Activated CD4-positive, alpha-beta T cell treated with anti-CD3 and anti-CD28 coated beads for 36 hours (primary cell): Measurements from ENCODE around the gene TMUB1. TPM values are rescaled to one million over a fixed set of nuclear protein-coding genes. Genes with fewer than 3 reads are reported as not detected.

ENCODE experiments used
- ATAC-seq: fragments of 200-7000 bp; cut with Tn5 transposase; one replicate; pipeline ENCODE4 v1.10.0; 2021; ENCODE audit warnings: mild to moderate bottlenecking, moderate library complexity
- CTCF ChIA-PET: fragments of 350-600 bp; sonication (Branson Sonifier 250); formaldehyde crosslinking; loops from one replicate; lab custom pipeline; 2021; ENCODE audit warnings: antibody characterized with exemption; lab: Charles Lee
- POLR2A ChIA-PET: fragments of 350-600 bp; sonication (Branson Sonifier 250); formaldehyde crosslinking; loops from one replicate; lab custom pipeline; 2021; ENCODE audit warnings: antibody characterized with exemption, inconsistent platforms; lab: Charles Lee
- DNase-seq: peaks from one replicate; pipeline ENCODE4 v3.0.0-alpha.2; 2020
- H3K27ac Mint-ChIP-seq: one replicate; pipeline ENCODE4 v1.8.0; 2021; ENCODE audit warnings: mixed read lengths
- H3K27me3 Mint-ChIP-seq: one replicate; pipeline ENCODE4 v1.8.0; 2021; ENCODE audit warnings: mixed read lengths
- H3K36me3 Mint-ChIP-seq: one replicate; pipeline ENCODE4 v1.8.0; 2021; ENCODE audit warnings: low read depth, mixed read lengths
- H3K4me1 Mint-ChIP-seq: one replicate; pipeline ENCODE4 v1.8.0; 2021; ENCODE audit warnings: mixed read lengths
- H3K4me3 Mint-ChIP-seq: one replicate; pipeline ENCODE4 v1.8.0; 2021; ENCODE audit warnings: mild to moderate bottlenecking, moderate library complexity, mixed read lengths
- H3K9me3 Mint-ChIP-seq: one replicate; pipeline ENCODE4 v1.8.0; 2021; ENCODE audit warnings: low read depth, mixed read lengths
- intact Hi-C, 2 experiments: fragments of 100-400 bp; cut with DNase I in 1 of 2; cut with micrococcal nuclease in 1 of 2; formaldehyde crosslinking; loops; one replicate each; pipeline versions ENCODE4 v1.14.2 to v1.15.1; 2022 to 2024; cut with DNase I, micrococcal nuclease
- total RNA-seq, 2 experiments: library from RNA; stranded (reverse); gene quantifications; one replicate each; pipeline ENCODE4 v1.2.3, GENCODE V29; 2021

Gene TMUB1
- total RNA-seq, 2 experiments from 2014 or later, result 54.0 to 67.7 TPM

DNA sequence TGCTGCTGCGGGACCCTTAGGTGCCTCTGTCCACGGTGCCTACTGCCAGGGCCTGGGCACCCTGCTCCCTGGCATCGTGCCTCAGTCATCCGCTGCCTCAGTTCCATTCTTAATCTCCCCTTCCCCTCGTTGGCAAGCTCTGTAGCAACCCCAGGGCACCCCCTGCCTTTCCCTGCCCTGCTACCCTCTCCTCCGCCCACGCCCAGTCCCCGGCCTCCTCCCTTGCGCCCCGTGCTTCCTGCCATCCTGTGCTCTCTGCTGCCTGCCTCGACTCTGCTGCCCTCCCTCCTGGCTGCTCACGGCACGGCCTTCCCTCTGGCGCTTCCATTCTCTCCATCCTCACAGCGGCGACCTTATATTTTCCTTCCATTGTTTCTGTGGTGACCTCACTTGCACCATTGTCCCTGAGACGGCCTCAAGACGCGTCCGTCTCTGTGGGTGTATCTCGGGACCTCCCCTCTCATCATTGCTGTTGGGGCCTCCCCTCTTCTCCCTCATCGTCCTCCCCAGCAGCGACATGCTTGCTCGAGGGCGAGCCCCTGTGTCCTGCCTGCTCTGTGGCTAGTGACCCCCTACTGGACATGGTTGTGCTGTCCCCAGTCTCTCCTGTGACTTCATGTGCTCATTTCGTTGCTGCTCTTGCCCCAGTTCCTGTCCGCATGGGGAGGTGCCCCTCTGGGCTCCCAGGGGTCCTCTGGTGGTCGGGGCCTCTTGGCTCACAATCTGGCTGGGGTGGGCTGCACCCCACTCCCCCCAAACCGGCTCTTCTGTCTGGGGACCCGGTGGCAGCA is 38.3 kb upstream of the TMUB1 start:
- H3K36me3 Mint-ChIP-seq, result peaks cover 17% of the 10 kb centered on the region
- CTCF ChIA-PET, result interaction anchor here (0.6 to 1.1 kb wide), 3 partner anchors 10 to 318 kb away, joined by 3 to 4 read pairs (median 3); no protein-coding TSS in a partner anchor
- H3K27ac Mint-ChIP-seq, result no peak overlapping the region
- H3K4me3 Mint-ChIP-seq, result no peak overlapping the region
- POLR2A ChIA-PET, result no interaction called here
- ATAC-seq (no peak), DNase-seq (no peak)
- intact Hi-C loops, result loop anchor here in 1 of 2 experiments (10.0 kb wide), 1 partner anchor 123 kb away; the partner anchor contains the start of gene SMARCD3
- H3K9me3 Mint-ChIP-seq, result no peaks in the 10 kb centered on the region
- no peaks in the 10 kb centered on the region for H3K27me3 Mint-ChIP-seq
- peaks cover 10% of the 10 kb centered on the region for H3K4me1 Mint-ChIP-seq

DNA sequence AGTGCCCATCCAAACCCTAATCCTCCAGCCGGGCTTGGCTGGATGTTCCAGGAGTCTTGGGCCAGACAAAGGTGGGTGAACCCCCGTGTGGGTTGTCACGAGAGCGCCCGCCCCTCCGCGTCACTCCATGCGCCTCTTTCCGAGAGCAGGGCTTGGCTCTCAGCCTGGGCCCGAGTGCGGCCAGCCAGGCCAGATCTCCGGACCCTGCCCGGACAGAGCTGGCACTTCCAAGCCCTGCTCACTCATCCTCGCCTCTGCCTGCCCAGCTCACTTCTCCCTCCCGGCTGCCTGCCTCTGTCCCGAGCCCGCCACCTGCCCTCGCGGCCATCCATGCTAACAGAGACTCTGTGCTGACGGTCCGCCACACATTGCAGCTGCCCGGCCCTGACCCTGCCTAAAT is 37.6 kb upstream of the TMUB1 start:
- no peak for ATAC-seq
- Mint-ChIP-seq H3K36me3 (peaks cover 17% of the 10 kb centered on the region), H3K27me3 (no peaks in the 10 kb centered on the region), H3K27ac (no peak overlapping the region), H3K4me3 (no peak overlapping the region), H3K4me1 (peaks cover 10% of the 10 kb centered on the region), H3K9me3 (no peaks in the 10 kb centered on the region)
- ChIA-PET CTCF (interaction anchor here (0.6 to 1.1 kb wide), 4 partner anchors 11 to 318 kb away, joined by 3 read pairs; no protein-coding TSS in a partner anchor), POLR2A (no interaction called here)
- intact Hi-C loops, result loop anchor here in 1 of 2 experiments (10.0 kb wide), 1 partner anchor 124 kb away; the partner anchor contains the start of gene SMARCD3
- DNase-seq, result no peak

DNA sequence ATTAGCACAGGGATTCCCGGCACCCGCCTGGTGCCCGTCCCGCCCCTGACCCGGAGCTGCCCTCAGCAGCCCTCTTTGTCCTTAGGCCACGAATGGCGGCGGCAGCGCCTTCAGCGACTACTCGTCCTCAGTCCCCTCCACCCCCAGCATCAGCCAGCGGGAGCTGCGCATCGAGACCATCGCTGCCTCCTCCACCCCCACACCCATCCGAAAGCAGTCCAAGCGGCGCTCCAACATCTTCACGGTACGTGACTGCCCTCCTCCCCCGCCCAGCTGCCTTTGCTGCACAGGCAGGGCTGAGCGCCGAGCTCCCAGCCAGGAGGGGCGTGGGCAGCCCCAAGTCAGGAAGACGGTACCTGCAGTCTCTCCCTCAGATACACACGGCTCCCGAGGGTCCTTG is 36.6 kb upstream of the TMUB1 start:
- ATAC-seq (no peak), DNase-seq (no peak)
- POLR2A ChIA-PET, result no interaction called here

DNA sequence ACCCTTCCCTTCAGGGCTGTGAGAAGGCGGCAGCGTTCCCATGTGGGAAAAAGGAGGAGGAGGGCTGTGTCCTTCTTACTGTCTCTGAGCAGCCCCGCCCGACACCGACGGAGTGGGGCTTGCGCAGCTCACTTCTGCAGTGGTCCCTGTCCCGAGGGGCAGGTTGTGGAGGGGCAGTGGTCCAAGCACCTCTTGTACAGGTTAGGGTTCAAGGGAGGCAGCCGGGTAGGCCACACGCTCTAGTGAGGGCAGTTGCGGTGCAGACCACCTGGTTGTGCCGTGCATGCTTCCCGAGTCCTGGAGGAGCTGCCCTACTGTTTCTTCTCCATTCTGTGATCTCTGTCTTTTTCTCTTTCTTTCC is 35.7 kb upstream of the TMUB1 start:
- H3K9me3 Mint-ChIP-seq, result no peaks in the 10 kb centered on the region
- H3K4me3 Mint-ChIP-seq, result no peak overlapping the region
- peaks cover 9% of the 10 kb centered on the region for H3K4me1 Mint-ChIP-seq
- ChIA-PET CTCF (no interaction called here), POLR2A (no interaction called here)
- no peak for DNase-seq
- no peak for ATAC-seq
- no peak overlapping the region for H3K27ac Mint-ChIP-seq
- H3K27me3 Mint-ChIP-seq, result no peaks in the 10 kb centered on the region
- H3K36me3 Mint-ChIP-seq, result peaks cover 11% of the 10 kb centered on the region
- intact Hi-C loops, result no loop called here

More for the DNA sequence above, 36.6 kb upstream of the TMUB1 start:
- Mint-ChIP-seq H3K27ac (no peak overlapping the region), H3K36me3 (peaks cover 13% of the 10 kb centered on the region), H3K9me3 (no peaks in the 10 kb centered on the region), H3K4me1 (peaks cover 10% of the 10 kb centered on the region), H3K27me3 (no peaks in the 10 kb centered on the region), H3K4me3 (no peak overlapping the region)
- intact Hi-C loops, result loop anchor here in 1 of 2 experiments (10.0 kb wide), 1 partner anchor 125 kb away; the partner anchor contains the start of gene SMARCD3
- CTCF ChIA-PET, result interaction anchor here (1.0 to 1.1 kb wide), 2 partner anchors 10 to 55 kb away, joined by 3 read pairs; no protein-coding TSS in a partner anchor

DNA sequence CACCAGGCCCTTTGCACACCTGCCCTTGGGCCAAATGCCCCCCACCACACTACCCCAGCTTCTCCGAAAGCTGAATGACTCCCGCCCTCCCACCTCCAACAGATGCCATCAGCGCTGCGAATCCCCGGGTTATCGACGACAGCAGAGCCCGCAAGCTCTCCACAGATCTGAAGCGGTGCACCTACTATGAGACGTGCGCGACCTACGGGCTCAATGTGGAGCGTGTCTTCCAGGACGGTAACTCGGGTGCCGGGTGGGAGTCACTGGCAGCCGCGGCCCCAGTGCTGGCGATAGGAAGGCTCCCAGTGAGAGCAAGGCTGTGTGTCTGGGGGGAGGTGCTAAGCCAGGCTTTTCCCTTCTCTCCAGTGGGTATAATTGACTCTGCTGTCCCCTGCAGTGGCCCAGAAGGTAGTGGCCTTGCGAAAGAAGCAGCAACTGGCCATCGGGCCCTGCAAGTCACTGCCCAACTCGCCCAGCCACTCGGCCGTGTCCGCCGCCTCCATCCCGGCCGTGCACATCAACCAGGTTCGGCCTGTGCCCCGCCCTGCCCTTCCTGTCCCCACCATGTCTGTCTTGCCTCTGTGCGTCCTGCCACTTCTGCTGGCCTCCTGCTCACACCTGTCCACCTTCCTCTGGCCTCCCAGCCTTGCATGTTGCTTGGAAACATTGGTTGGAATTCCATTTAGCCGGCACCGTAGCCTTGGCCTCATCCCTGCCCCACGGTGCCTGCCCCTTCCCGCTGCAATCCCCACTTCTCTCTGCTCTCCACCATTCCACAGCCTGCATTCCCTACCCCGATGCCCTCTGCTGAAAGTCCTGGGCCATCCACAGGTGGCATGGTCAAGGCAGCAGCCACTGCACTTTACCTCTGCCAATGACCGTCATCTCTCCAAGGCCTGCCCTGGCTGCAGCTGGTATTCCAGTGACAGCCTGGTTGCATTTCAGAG is 35.1 kb upstream of the TMUB1 start:
- Mint-ChIP-seq H3K4me3 (no peak overlapping the region), H3K4me1 (peaks cover 5% of the 10 kb centered on the region), H3K9me3 (no peaks in the 10 kb centered on the region), H3K36me3 (peaks cover 7% of the 10 kb centered on the region), H3K27ac (no peak overlapping the region), H3K27me3 (no peaks in the 10 kb centered on the region)
- POLR2A ChIA-PET, result no interaction called here
- CTCF ChIA-PET, result interaction anchor here (1.3 kb wide), 1 partner anchor 51 kb away, joined by 4 read pairs; no protein-coding TSS in a partner anchor
- no peak for ATAC-seq
- DNase-seq, result no peak
- intact Hi-C loops, result no loop called here

DNA sequence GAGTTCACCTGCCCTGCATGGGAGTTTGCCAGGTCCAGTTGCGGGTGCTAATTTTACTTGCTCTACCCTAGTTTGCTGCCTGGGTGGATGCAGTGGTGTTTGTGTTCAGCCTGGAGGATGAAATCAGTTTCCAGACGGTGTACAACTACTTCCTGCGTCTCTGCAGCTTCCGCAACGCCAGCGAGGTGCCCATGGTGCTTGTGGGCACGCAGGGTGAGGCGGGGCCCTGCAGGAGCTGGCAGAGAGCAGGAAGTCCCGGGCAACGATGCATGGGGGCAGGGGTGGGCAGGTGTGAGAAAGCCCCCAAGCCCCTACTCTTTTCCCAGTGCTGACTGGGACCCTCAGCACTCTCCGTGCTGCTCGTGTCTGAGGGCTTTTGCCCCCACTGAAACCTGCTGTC is 34.3 kb upstream of the TMUB1 start:
- peak overlapping the region; percentile 29 for H3K4me3 Mint-ChIP-seq
- H3K9me3 Mint-ChIP-seq, result no peaks in the 10 kb centered on the region
- H3K36me3 Mint-ChIP-seq, result peaks cover 7% of the 10 kb centered on the region
- ATAC-seq (peak; percentile 32), DNase-seq (peak; percentile 42)
- peak overlapping the region; percentile 55 for H3K27ac Mint-ChIP-seq
- H3K27me3 Mint-ChIP-seq, result no peaks in the 10 kb centered on the region
- intact Hi-C loops, result no loop called here
- peaks cover 5% of the 10 kb centered on the region for H3K4me1 Mint-ChIP-seq
- ChIA-PET POLR2A (no interaction called here), CTCF (interaction anchor here (1.0 to 1.3 kb wide), 5 partner anchors 9 to 52 kb away, joined by 3 to 4 read pairs (median 3); no protein-coding TSS in a partner anchor)

DNA sequence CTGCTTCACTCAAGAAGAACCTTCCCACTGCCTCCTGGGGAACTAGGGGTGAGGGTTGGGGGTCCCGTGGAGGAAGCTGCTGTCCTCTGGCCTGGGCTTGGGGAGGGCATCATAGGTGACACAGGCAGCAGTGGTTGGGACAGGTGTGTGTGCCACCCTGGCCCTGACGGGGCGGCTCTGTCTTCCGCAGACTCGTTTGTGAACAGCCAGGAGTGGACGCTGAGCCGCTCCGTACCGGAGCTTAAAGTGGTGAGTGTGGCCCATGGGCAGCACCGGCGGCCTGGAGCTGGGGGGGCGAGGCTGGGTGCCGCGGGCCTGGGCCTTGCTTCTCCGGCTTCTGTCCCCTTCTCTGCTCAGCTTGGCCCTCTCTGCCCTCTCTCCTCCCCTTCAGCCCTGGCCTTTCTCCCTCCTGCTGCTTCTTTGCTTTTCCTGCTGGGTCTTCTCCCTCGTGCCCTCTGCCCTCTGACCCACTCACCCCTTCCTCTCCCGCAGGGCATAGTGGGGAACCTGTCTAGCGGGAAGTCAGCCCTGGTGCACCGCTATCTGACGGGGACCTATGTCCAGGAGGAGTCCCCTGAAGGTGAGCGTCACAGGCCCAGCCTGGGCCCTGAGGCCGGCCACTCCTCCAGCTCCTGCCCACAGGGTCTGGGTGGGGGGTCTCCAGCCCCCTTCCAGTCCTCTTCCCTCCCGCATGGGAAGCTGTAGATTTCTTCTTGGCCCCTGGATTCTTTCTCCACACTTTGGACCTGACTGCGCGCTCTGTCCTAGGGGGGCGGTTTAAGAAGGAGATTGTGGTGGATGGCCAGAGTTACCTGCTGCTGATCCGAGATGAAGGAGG is 33.5 kb upstream of the TMUB1 start:
- Mint-ChIP-seq H3K4me3 (peak overlapping the region; percentile 29), H3K9me3 (no peaks in the 10 kb centered on the region), H3K27me3 (peaks cover 3% of the 10 kb centered on the region), H3K27ac (no peak overlapping the region), H3K36me3 (peaks cover 7% of the 10 kb centered on the region), H3K4me1 (peaks cover 5% of the 10 kb centered on the region)
- CTCF ChIA-PET, result interaction anchor here (0.7 to 1.3 kb wide), 8 partner anchors 8 to 219 kb away, joined by 3 to 4 read pairs (median 3); no protein-coding TSS in a partner anchor
- POLR2A ChIA-PET, result no interaction called here
- ATAC-seq, result no peak
- DNase-seq, result no peak
- intact Hi-C loops, result no loop called here

DNA sequence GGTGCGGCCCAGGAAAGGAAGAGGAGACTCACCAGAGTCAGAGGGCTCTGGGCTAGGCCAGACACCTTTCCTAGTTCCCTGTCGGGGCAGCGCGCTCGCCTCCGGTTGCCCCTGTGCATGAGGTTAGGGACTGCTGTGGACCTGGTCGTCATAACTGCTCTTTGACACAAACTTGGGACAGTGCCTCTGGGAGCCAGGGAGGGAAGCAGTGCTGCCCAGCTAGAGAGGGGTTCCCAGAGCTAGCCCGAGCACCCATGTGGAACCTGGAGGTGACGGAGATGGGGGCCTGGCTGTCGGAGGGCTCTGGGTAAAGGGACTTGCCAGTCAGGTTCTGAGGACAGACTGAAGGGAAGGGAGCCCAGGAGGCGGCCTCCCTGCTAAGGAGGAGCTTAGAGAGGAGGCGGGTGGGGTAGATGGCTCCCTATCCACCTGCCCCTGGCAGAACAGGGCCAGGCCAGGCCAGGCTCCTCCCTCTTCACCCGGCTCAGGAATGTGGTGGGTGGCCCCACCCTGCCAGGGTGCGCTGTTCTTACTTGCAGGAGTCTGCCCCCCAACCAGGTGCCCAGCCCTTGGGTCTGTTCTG is 32.6 kb upstream of the TMUB1 start:
- H3K4me3 Mint-ChIP-seq, result peak overlapping the region; percentile 39
- H3K36me3 Mint-ChIP-seq, result peaks cover 4% of the 10 kb centered on the region
- H3K27me3 Mint-ChIP-seq, result peaks cover 3% of the 10 kb centered on the region
- H3K4me1 Mint-ChIP-seq, result peaks cover 5% of the 10 kb centered on the region
- CTCF ChIA-PET, result interaction anchor here (0.7 to 1.4 kb wide), 5 partner anchors 10 to 218 kb away, joined by 3 to 4 read pairs (median 3); no protein-coding TSS in a partner anchor
- POLR2A ChIA-PET, result no interaction called here
- H3K27ac Mint-ChIP-seq, result no peak overlapping the region
- ATAC-seq (no peak), DNase-seq (peak; percentile 28)
- H3K9me3 Mint-ChIP-seq, result no peaks in the 10 kb centered on the region
- intact Hi-C loops, result no loop called here

DNA sequence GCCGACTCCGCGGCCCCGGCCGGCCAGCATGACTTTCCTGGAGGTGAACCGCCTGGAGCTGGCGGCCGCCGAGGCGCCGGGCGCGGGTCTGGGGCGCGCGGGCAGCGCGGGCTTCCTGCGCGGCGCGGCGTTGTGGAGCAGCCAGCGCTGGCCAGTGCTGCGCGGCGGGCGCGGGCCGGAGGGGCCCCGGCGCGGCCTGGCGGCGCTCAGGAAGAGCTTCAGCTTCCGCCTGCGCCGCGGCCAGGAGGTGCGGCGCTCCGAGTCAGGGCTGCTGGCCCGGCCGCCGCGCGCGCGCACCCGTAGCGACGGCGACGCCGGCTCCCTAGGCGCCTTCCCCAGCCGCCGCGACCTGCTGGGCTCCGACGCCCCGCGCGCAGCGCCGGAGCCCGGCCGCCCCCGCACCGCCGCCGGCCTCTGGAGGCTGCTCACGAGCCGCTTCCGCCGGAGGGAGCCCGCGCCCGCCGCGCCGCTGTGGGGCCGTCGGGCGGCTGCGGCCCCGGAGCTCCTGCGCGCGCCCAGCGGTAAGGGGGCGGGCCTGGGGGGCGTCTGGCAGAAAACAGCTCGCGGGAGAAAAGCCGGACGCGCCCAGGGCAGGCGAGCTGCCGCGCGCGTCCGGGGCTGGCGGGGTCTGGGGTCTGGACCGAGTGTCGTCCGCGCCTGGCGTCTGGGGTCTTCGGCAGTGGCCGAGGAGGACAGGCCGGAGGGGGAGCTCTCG is 32.0 kb upstream of the TMUB1 start:
- intact Hi-C loops, result no loop called here
- peaks cover 5% of the 10 kb centered on the region for H3K4me1 Mint-ChIP-seq
- peak overlapping the region; percentile 39 for H3K4me3 Mint-ChIP-seq
- peak; percentile 51 for ATAC-seq
- CTCF ChIA-PET, result interaction anchor here (0.7 to 1.4 kb wide), 5 partner anchors 10 to 217 kb away, joined by 3 to 4 read pairs (median 3); no protein-coding TSS in a partner anchor
- POLR2A ChIA-PET, result no interaction called here
- DNase-seq, result peak; percentile 69
- no peak overlapping the region for H3K27ac Mint-ChIP-seq
- H3K36me3 Mint-ChIP-seq, result peaks cover 4% of the 10 kb centered on the region
- H3K9me3 Mint-ChIP-seq, result no peaks in the 10 kb centered on the region
- peaks cover 3% of the 10 kb centered on the region for H3K27me3 Mint-ChIP-seq
